GM13977 (cell line): Measurements from ENCODE around the gene CDK4.

Experiments
- DNase-seq: peaks from one replicate; pipeline ENCODE4 v3.0.0; 2012; ENCODE audit warnings: low spot score
- in situ Hi-C: fragments of 300-500 bp; cut with MboI; formaldehyde crosslinking; loops from one replicate; pipeline ENCODE4 v1.12.0; 2022; ENCODE audit warnings: low sequenced_read_pairs, low pct_unique_long_range_greater_than_20kb, mixed read lengths, inconsistent platforms; ENCODE audit not compliant: unreplicated experiment
- TF ChIP-seq, protein P1 (sequence below): IDR thresholded peaks from 2 replicates; pipeline ENCODE4 v1.5.1; 2012; ENCODE audit warnings: mild to moderate bottlenecking, control low read depth; ENCODE audit not compliant: insufficient read depth; ENCODE audit errors: extremely low read depth, missing control alignments

The CDK4 gene

DNA sequence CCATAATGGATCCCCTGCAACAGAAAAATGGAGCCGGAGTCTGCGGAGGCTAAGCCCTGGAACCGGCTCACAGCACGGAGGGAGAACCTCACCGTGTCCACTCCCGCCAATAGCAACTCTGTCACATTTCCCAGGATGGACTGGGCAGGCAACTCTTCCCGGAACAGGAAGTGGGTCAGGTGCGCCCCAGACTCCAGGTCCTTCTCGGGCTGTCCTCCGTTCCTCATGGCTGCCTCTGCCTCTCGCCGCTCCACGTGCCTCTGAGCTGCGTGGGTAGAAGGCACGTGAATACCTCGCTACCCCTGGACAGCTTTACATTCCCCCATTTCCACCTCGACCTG is 12.5 kb upstream of the CDK4 start:
- TF ChIP-seq, protein P1, sequence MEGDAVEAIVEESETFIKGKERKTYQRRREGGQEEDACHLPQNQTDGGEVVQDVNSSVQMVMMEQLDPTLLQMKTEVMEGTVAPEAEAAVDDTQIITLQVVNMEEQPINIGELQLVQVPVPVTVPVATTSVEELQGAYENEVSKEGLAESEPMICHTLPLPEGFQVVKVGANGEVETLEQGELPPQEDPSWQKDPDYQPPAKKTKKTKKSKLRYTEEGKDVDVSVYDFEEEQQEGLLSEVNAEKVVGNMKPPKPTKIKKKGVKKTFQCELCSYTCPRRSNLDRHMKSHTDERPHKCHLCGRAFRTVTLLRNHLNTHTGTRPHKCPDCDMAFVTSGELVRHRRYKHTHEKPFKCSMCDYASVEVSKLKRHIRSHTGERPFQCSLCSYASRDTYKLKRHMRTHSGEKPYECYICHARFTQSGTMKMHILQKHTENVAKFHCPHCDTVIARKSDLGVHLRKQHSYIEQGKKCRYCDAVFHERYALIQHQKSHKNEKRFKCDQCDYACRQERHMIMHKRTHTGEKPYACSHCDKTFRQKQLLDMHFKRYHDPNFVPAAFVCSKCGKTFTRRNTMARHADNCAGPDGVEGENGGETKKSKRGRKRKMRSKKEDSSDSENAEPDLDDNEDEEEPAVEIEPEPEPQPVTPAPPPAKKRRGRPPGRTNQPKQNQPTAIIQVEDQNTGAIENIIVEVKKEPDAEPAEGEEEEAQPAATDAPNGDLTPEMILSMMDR = no peak
- no peak for DNase-seq
- in situ Hi-C loops = no loop called here

DNA sequence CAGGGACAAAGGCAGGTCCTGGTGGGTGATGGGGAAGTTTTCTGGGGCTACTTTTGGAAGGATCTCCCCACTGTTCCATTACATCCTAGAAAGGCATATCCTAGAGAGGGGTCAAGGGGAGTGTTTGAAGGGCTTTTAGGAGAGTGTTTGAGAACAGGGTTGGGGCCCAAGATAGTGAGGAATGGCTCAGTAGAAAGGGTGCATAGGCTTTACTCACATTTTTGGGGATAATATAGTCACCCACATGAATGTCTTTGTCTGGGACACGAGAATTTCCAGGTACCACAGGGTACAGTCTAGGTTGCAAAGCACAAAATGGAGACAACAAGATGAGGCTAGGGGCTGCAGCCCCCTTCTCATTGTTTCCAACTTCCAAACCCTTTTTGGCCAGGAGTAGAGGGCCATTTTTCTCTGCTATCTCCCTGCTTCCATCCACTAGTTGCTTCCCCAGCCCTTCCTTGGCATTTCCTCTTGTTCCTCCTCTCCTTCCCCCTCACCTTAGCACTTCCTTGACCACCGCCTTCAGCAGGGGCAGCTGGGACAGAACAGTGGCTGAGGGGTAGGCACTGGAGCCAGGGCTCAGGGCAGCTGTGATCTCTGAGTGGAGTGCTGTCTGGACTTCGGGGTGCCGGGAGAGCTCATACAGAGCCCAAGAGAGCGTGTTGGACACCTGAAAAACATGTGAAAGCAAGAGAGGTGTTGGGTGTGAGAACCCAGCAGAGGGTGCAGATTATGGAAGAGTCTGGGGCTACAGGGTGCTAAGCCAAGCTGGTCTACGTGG is 12.0 kb upstream of the CDK4 start:
- TF ChIP-seq, protein P1 = no peak
- no peak for DNase-seq
- in situ Hi-C loops = no loop called here

DNA sequence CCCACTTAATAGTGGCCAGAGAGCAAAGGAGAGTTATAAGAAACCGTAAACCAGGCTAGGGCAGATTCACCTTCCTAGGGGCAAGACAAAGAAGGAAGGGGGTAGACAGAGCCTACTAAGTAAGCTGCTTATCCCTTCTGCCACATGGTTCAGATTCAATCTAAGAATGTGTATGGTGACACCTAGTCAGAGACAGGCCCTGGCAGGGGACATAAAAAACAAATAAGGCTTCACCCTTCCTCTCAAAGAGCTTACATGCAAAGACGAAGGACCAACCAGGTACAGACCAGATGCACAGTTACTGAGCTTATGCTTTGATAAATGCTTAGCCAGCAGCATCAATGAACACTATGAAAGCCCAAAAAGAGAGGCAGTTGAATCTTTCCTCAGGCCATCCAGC is 10.4 kb upstream of the CDK4 start:
- TF ChIP-seq, protein P1 = no peak
- DNase-seq = no peak
- in situ Hi-C loops = no loop called here

DNA sequence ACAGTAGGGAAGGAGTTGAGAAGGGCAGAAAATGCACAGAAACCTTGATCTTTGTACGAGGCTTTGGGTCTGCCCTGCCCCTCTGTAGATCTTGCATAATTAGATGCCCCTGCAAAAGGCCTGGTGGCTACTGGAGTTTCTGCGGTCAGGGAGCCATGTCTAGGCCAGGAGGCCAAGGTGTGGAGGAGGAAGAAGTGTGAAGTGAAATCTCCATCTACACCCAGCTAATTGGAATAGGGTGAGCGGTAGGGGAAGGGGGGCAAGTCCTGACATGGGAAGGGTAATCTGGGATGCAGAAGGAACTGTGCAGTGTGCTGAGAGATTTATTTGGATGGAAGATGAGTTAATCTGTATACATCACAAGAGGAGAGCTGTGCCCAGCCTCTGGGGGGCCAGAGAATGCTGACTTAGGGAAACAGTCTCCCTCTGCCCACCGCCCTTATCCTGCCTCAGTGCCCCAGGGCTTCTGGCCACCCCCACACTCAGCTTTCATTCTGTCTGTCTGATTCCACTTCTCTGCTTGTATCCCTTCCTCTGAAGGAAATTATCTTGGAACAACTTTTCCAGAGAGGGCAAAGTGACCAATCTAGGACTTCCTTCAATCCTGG is 9.4 kb upstream of the CDK4 start:
- TF ChIP-seq, protein P1 = no peak
- no peak for DNase-seq
- in situ Hi-C loops = no loop called here

DNA sequence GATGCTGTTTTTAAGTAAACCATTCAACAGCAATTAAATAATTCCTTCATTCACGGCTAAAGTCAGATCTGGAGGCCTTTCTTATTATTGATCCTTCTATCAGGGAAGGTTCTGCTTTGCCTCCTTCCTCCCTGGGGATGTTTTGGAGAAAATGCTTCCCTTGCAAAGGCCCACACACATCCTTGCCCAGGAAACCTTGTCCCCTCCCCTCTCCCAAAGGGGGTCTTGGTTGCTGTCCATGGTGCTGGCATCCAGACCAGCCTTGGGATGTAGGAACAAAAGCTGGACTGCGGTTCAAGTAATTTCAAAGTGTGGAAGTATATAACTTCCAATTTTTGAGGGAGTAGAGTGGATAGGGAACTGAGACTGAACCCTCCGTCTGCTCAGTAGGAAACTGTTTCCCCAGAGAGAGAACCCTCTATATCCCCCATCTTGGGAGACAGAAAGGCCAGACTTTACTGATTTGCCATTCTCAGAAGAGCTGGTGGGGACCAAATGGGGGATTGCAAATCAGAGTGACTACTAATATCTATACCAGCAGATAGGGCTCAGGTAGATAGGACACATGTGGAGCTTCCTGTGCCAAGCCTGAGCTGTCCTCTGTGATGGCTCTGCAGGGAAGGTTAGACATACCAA is 8.4 kb upstream of the CDK4 start:
- in situ Hi-C loops = no loop called here
- TF ChIP-seq, protein P1 = no peak
- DNase-seq = no peak

DNA sequence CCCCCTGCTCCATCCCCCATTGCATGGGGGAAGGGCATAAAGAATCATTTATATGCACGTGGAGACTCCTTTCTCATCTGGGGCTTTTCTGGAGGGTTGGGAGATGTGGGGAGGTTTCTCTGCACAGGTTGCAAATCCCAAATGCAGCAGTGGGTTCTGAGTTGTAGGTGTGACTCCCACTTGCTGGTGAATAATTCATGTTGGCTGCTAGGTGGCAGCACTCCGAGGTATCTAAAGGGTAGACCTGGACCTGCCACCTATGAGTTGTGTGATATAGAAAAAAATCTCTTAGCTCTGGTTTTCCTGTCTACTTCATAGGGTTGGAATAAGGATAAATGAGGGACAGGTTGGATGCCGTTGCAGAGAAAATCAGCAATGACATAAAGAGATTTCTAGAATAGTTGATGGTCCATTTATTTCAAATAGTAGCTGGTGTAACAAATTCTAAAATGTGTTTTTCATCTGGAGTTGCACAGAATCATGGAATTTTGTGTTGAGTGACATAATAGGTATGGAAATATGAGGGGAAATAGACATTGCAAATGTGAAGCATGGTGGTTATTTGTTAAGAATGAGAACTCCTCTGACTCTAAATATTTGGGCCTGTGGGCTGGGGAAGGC is 7.4 kb upstream of the CDK4 start:
- in situ Hi-C loops = no loop called here
- no peak for DNase-seq
- TF ChIP-seq, protein P1 = peak; percentile 64
